HEK293 (cell line): ENCODE measurements around the gene COMMD2.

ENCODE experiments used
- CTCF ChIP-seq: fragments of 450-650 bp; formaldehyde crosslinking; IDR thresholded peaks from 2 replicates; pipeline ENCODE4 v1.5.1; 2016; ENCODE audit warnings: missing biosample characterization, missing genetic modification characterization
- ZBTB26 ChIP-seq: fragments of 450-650 bp; formaldehyde crosslinking; optimal IDR thresholded peaks from 2 replicates; pipeline ENCODE3; 2016; ENCODE audit warnings: missing biosample characterization, mild to moderate bottlenecking, missing genetic modification characterization
- ZNF548 ChIP-seq: fragments of 450-650 bp; formaldehyde crosslinking; IDR thresholded peaks from 2 replicates; pipeline ENCODE4 v1.5.1; 2016; ENCODE audit warnings: missing biosample characterization, missing genetic modification characterization
- ZNF677 ChIP-seq: fragments of 450-650 bp; IDR thresholded peaks from 2 replicates; pipeline ENCODE4 v1.5.0; 2018; ENCODE audit warnings: missing biosample characterization, mild to moderate bottlenecking, missing genetic modification characterization, moderate library complexity

GRCh38 chr3:149801639-149802038 is 49.4 kb upstream of the COMMD2 start:
- TF ChIP-seq ZBTB26 (tag by site-specific recombination) = no peak
- no peak for TF ChIP-seq ZNF677 (tag by site-specific recombination)
- TF ChIP-seq ZNF548 (tag by site-specific recombination) = no peak
- TF ChIP-seq CTCF = no peak
